GM12872 (cell line): ENCODE results near the gene FARS2.

Experiments
- CTCF ChIP-seq: IDR thresholded peaks from 3 replicates; pipeline ENCODE4 v1.5.1; 2011; ENCODE audit warnings: low read depth, mild to moderate bottlenecking, low read length, moderate library complexity; ENCODE audit not compliant: insufficient read depth

The FARS2 gene

GRCh38 chr6:5634525-5634924, 373.2 kb downstream of the FARS2 start:
- TF ChIP-seq CTCF = no peak

GRCh38 chr6:5636210-5637030, 375.1 kb downstream of the FARS2 start:
- no peak for TF ChIP-seq CTCF

GRCh38 chr6:5637714-5638113, 376.4 kb downstream of the FARS2 start:
- no peak for TF ChIP-seq CTCF

GRCh38 chr6:5638666-5639065, 377.4 kb downstream of the FARS2 start:
- no peak for TF ChIP-seq CTCF

GRCh38 chr6:5639193-5639592, 377.9 kb downstream of the FARS2 start:
- no peak for TF ChIP-seq CTCF

- TF ChIP-seq CTCF = no peak
Measured at GRCh38 chr6:5640614-5641013, 379.3 kb downstream of the FARS2 start.

- TF ChIP-seq CTCF = no peak
Measured at GRCh38 chr6:5644523-5645185, 383.3 kb downstream of the FARS2 start.
